Skeletal muscle satellite cell (primary cell): ENCODE data around the gene GAD1.
A peak's percentile ranks its signal among the peaks of the same experiment; 100 is the strongest.

ENCODE experiments used
- H3K27me3 ChIP-seq: 2 replicates; pipeline ENCODE4 v1.7.0; 2013; ENCODE audit warnings: low read length; ENCODE audit not compliant: control insufficient read depth, insufficient read depth
- H3K36me3 ChIP-seq: 2 replicates; pipeline ENCODE4 v1.7.0; 2013; ENCODE audit warnings: mild to moderate bottlenecking, control low read depth, low read length; ENCODE audit not compliant: insufficient read depth
- H3K4me1 ChIP-seq: 2 replicates; pipeline ENCODE4 v1.7.0; 2013; ENCODE audit warnings: low read length; ENCODE audit not compliant: control insufficient read depth, insufficient read depth
- H3K4me2 ChIP-seq: 2 replicates; pipeline ENCODE4 v1.7.0; 2013; ENCODE audit warnings: mild to moderate bottlenecking, low read length
- H3K4me3 ChIP-seq: 2 replicates; pipeline ENCODE4 v1.7.0; 2013; ENCODE audit warnings: low read length
- H3K9ac ChIP-seq: 2 replicates; pipeline ENCODE4 v1.7.0; 2013; ENCODE audit warnings: mild to moderate bottlenecking, low read depth, low read length, moderate library complexity
- H3K9me3 ChIP-seq: replicated peaks from 2 replicates; pipeline ENCODE4 v1.7.0; 2013; ENCODE audit warnings: mild to moderate bottlenecking, control low read depth, low read length

Gene GAD1

DNA sequence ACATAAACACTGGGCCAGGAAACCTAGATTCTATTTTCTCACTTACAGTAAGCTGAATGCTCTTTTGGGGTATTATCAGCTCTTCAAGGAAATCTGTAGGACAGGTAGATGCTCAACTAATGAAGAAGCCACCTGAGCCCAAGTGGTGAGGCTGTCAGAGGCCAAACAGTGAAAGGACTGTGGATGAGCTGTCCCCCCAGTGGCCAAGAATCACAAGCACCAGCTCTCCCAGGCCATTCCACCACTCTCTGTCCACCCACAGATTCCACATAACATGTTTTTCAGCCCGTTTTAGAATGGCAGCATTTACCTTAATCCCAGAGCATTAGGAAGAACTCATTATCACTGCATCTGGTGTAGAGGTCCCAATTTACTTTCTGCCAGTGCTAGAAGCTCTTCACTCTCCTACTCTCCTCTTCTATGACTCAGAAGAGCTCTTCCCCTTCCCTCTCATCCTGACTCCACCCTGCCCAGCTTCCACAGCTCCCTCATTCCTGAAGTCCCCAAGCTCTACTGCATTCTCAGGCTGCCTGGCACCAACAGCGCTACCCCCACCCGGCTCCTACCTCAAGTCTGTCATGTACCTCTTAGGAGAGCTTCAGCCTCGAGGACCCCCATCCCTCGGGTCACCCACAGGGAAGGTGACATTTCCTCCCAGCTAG is 68.6 kb downstream of the GAD1 start:
- Histone ChIP-seq H3K4me3 (no peak overlapping the region), H3K9me3 (no peaks in the 10 kb centered on the region), H3K4me1 (peaks cover 11% of the 10 kb centered on the region), H3K9ac (no peak overlapping the region), H3K36me3 (no peaks in the 10 kb centered on the region), H3K4me2 (no peak overlapping the region), H3K27me3 (peaks cover 21% of the 10 kb centered on the region)

DNA sequence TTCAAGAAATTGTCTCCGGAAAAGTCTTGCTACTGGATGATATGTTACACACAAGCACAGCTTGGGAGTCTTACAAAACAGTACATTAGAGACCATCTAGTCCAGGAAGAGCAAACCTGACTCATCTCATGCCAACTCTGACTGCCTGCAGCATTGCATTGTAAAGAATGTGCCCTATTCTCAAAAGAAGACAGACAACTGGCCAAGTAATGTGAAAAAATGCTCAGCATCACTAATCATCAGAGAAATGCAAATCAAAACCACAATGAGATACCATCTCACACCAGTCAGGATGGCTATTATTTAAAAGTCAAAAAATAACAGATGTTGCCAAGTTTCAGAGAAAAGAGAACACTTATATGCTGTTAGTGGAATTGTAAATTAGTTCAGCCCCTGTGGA is 69.7 kb downstream of the GAD1 start:
- H3K4me3 ChIP-seq: no peak overlapping the region
- no peaks in the 10 kb centered on the region for H3K9me3 ChIP-seq
- no peaks in the 10 kb centered on the region for H3K36me3 ChIP-seq
- H3K27me3 ChIP-seq: peaks cover 18% of the 10 kb centered on the region
- peaks cover 11% of the 10 kb centered on the region for H3K4me1 ChIP-seq
- H3K4me2 ChIP-seq: no peak overlapping the region
- no peak overlapping the region for H3K9ac ChIP-seq

DNA sequence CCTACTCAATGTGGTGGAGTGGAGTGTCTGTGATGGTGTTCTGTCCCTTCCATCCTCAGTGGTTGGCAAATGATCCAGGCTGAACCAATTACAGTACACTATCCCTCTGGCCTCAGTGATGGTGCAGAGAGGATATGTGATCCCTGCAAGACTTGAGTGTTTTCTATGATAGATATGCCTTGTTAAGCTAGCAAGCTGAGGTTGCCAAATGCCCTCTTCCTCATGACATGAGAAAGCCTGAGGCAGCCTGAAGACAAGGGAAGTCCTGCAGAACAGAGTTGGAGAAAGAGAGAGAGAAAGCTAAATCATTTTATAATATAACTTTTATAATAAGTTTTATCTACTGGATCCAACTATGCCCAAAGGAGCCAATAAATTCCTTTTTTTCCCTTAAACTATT is 70.8 kb downstream of the GAD1 start:
- H3K4me3 ChIP-seq: no peak overlapping the region
- no peaks in the 10 kb centered on the region for H3K9me3 ChIP-seq
- H3K9ac ChIP-seq: no peak overlapping the region
- no peak overlapping the region for H3K4me2 ChIP-seq
- H3K27me3 ChIP-seq: peaks cover 8% of the 10 kb centered on the region
- H3K4me1 ChIP-seq: peaks cover 11% of the 10 kb centered on the region
- H3K36me3 ChIP-seq: no peaks in the 10 kb centered on the region

DNA sequence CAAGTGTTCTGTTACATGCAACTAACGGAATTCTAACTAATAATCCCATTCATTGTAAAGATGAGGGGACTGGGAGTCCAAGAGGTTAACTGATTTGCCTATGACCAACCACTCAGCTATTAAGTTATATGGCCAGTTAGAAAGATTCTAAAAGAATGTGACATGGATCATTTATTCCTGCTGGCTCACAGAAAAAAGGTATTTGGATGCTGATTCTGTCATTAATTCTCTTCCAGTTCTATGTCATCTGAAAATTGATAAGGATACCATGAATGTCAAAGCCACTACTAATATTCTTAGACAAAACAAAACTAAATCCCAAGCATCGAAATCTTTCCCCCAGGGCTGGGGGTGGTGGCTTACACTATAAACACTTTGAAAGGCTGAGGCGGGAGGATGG is 71.2 kb downstream of the GAD1 start:
- H3K4me3 ChIP-seq: no peak overlapping the region
- H3K27me3 ChIP-seq: peaks cover 8% of the 10 kb centered on the region
- no peak overlapping the region for H3K9ac ChIP-seq
- H3K36me3 ChIP-seq: no peaks in the 10 kb centered on the region
- H3K4me1 ChIP-seq: peaks cover 11% of the 10 kb centered on the region
- H3K4me2 ChIP-seq: no peak overlapping the region
- no peaks in the 10 kb centered on the region for H3K9me3 ChIP-seq

DNA sequence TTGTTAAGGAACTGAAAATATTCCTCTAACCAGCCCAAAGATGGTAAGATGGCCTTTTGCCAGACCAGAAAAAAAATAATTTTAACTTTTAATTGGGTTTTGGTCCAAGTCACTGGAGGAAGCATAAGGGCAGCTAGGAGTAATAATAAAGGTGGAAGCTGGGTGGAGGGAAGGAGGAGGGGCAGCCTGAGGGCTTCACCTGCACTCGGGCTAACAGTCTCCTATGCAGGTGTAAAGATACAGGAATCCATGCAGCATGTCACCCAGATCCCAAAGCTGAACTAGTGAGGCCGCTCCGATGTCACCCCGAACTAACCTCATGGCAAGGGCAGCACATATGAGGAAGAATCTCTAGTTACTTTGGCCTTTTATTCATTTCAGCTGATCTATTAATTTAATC is 75.2 kb downstream of the GAD1 start:
- Histone ChIP-seq H3K27me3 (peaks cover 3% of the 10 kb centered on the region), H3K36me3 (no peaks in the 10 kb centered on the region), H3K9ac (no peak overlapping the region), H3K9me3 (no peaks in the 10 kb centered on the region), H3K4me3 (no peak overlapping the region), H3K4me2 (no peak overlapping the region), H3K4me1 (peaks cover 12% of the 10 kb centered on the region)

DNA sequence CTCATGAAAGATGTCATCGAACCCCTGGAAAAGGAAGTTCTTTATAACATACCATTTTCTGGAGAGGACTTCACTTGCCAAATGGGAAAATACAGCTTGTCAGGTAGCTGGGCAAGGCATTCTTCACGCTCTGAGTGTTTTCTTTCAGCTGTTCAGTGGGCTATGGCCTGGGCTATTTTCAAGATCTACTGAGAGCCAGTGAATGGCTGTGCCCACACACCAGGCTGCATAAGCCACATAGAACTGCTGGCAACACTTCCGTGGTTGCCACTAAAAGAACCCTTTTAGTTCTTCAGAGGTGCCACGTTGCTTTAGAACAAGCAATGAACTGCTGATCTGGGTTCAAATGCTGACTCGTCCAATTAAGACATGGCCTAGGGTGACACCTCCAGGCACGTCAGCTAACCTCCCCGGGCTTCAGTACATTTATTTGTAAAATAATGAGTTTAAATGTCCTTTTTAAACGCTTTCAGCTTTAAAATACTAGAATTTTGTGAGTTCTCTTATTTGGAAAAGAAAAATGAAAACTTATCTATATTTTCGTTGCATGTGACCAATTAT is 75.8 kb downstream of the GAD1 start:
- H3K4me3 ChIP-seq: no peak overlapping the region
- no peak overlapping the region for H3K9ac ChIP-seq
- no peak overlapping the region for H3K4me2 ChIP-seq
- no peaks in the 10 kb centered on the region for H3K9me3 ChIP-seq
- peaks cover 3% of the 10 kb centered on the region for H3K27me3 ChIP-seq
- peaks cover 12% of the 10 kb centered on the region for H3K4me1 ChIP-seq
- H3K36me3 ChIP-seq: no peaks in the 10 kb centered on the region

DNA sequence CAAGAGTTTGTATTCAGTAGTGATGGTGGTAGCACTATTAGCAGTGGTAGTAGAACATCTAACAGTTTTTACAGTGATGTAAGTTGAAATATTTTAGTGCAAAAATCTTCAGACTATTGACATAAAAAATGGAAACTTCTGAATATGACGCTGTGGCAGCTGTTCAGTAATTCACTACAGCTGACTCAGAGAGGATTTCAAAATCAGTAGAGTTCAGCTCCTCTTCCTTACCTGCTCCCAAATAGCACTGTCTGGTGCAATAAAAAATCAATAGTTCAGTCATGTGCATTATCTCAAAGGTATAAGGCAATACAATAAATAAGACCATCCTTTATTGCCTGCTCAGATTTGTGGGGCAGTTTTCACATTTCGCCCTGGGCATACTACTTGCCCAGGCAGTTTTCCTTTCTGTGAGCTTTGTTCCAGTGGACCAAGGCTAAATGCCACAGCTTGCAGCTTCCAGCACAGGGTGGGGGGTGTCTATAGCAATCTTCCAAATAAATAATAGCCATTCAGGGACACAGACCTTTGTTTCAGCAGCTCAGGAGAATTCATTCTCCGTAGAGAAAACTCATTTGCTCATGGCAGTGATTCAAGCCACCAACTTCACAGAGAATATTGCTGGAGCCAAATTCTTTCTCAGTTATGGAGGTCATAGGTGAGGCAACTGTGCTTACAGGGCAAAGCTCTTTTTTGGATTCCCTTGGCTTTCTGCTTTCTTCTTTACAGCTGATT is 78.5 kb downstream of the GAD1 start:
- Histone ChIP-seq H3K36me3 (no peaks in the 10 kb centered on the region), H3K4me3 (no peak overlapping the region), H3K9me3 (no peaks in the 10 kb centered on the region), H3K9ac (no peak overlapping the region), H3K4me2 (peak overlapping the region; percentile 19), H3K27me3 (peaks cover 3% of the 10 kb centered on the region), H3K4me1 (peaks cover 12% of the 10 kb centered on the region)

DNA sequence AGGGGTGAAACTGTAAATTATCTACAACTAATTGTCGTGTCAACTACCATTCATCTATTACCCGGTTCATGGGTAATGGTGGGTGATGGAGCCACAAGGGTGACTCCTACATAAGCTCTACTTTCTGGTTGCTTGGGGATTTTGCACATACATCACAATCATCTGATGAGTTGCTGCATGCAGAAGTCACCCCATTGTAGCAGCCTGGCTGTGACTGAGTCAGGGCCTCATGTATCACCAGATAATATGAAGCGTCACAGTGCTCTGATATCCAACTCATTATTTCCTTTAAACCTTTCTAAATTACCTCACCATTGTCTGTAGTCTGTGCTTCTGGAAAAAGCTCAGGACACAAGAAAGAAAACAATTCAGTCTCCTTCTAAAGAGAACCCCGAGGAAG is 79.9 kb downstream of the GAD1 start:
- Histone ChIP-seq H3K36me3 (no peaks in the 10 kb centered on the region), H3K9ac (no peak overlapping the region)

DNA sequence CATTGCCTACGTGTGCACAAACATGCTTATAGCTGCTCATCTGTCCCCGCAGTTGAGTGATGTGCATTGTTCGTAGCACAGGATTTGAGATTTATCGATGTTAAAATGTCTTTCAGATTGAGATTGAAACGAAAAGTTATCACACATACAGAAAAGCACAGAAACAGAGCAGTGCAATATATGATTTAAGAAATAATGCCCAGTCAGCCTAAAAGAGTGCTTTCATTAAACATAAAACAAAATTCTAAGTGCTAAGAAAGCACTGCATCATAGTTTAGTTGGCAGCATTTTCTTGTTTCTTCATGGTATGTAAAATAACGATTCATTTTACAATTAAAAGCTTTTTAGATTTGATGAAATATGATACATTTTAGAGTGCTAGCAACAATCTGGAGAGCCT is 80.4 kb downstream of the GAD1 start:
- Histone ChIP-seq H3K36me3 (no peaks in the 10 kb centered on the region), H3K9me3 (no peaks in the 10 kb centered on the region), H3K4me3 (no peak overlapping the region), H3K9ac (no peak overlapping the region), H3K4me1 (peaks cover 12% of the 10 kb centered on the region), H3K4me2 (no peak overlapping the region), H3K27me3 (no peaks in the 10 kb centered on the region)

More for the DNA sequence above, 79.9 kb downstream of the GAD1 start:
- H3K27me3 ChIP-seq: no peaks in the 10 kb centered on the region
- H3K4me3 ChIP-seq: no peak overlapping the region
- H3K4me2 ChIP-seq: no peak overlapping the region
- H3K9me3 ChIP-seq: no peaks in the 10 kb centered on the region
- H3K4me1 ChIP-seq: peaks cover 12% of the 10 kb centered on the region

DNA sequence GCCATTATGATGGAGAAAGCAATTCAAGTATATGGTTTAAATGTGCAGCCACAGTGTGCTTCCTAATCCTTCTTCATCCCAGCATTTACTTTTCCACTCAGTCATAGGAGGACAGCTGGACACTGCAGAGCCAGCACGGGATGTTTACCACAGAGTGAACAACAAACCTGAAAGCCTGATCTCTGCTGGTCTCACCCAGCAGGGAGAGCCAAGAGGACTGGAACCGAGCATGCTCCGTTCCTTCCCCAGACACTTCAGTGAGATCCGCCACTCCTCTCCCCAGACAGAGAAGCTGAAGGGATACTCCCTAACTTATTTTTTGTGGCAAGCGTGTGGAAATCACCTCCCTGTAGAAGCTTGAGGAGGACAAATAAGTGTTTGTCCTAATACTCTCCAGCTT is 89.2 kb downstream of the GAD1 start:
- no peaks in the 10 kb centered on the region for H3K9me3 ChIP-seq
- peaks cover 18% of the 10 kb centered on the region for H3K27me3 ChIP-seq
- H3K4me3 ChIP-seq: no peak overlapping the region
- H3K4me2 ChIP-seq: no peak overlapping the region
- no peak overlapping the region for H3K9ac ChIP-seq
- no peaks in the 10 kb centered on the region for H3K36me3 ChIP-seq
- H3K4me1 ChIP-seq: no peaks in the 10 kb centered on the region
